ENCODE results near the gene LCA5L. TPM values are rescaled to one million over a fixed set of nuclear protein-coding genes. Genes with fewer than 3 reads are reported as not detected.

Gene LCA5L
- polyA plus RNA-seq, 1 donor (not counting 4 experiments of a cell fraction or from before 2014, with no cell fraction given), result 0.96 TPM

DNA sequence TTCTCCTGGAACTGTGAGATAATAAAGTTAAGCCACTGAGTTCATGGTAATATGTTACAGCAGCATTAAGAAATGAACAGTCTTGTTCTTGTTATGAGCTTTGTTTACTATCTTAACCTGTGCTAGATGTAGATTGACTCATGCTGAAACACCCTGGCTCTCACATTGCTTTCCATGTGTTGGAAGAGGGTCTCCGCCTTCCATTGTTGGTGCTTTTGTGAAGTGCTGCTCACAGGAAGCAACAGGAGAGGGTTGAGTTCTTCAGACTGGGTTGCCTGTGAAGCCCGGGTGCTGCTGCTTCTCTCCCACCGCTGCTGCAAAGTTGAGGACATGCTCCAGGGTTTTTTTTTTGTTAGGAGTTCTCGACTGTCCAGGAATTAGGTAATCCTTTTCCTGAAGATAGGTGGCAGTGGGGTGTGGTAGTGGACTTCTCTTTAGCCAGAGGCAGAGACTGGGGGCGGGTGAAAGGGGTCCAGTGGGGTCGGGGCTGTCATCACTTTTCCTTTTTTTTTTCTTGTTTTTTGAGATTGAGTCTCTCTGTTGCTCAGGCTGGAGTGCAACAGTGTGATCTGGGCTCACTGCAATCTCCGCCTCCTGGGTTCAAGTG lies 68.0 kb downstream of the LCA5L start:
- dilution Hi-C loops (cut with MboI; ENCODE audit: extremely low pct_ligation_motif_present, low sequenced_read_pairs), result no loop called here

DNA sequence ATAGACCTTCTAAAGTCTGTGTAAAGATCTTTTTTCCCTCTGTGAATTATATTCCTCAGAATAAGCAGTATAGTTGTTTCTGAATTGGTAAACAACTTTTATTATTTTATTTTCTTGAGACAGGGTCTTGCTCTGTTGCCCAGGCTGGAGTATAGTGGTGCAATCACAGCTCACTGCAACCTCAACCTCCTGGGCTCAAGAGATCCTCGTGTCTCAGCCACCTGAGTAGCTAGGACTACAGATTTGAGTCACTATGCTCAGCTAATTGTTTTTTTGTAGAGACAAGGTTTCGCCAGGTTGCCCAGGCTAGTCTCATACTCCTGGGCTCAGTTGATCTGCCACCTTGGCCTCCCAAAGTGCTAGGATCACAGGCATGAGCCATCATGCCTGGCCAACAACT lies 70.1 kb downstream of the LCA5L start:
- no peaks in the 10 kb centered on the region for H3K79me2 ChIP-seq (ENCODE audit: control insufficient read depth, insufficient read depth, low read length)
- H3K4me3 ChIP-seq (ENCODE audit: control insufficient read depth in 2 of 3, extremely low read depth in 1 of 3, insufficient read depth in 2 of 3, low read depth in 1 of 3, low read length in 3 of 3), result no peak overlapping the region
- no peaks in the 10 kb centered on the region for H3K9me1 ChIP-seq (ENCODE audit: control insufficient read depth, extremely low read depth, insufficient read depth, low read length)
- H3K27me3 ChIP-seq (ENCODE audit: control insufficient read depth, extremely low read depth, insufficient read depth, low read length), result no peaks in the 10 kb centered on the region
- FAIRE-seq (no peak), DNase-seq (ENCODE audit: low read depth, low spot score) (no peak)
- dilution Hi-C loops (cut with MboI; ENCODE audit: extremely low pct_ligation_motif_present, low sequenced_read_pairs), result no loop called here
- H3K4me2 ChIP-seq (ENCODE audit: control insufficient read depth, extremely low read depth, insufficient read depth, low read depth, low read length), result no peak overlapping the region
- no peak for TF ChIP-seq EZH2 (IDR thresholded peaks at IDR 0.05; ENCODE audit: low read length)
- TF ChIP-seq, protein P1, sequence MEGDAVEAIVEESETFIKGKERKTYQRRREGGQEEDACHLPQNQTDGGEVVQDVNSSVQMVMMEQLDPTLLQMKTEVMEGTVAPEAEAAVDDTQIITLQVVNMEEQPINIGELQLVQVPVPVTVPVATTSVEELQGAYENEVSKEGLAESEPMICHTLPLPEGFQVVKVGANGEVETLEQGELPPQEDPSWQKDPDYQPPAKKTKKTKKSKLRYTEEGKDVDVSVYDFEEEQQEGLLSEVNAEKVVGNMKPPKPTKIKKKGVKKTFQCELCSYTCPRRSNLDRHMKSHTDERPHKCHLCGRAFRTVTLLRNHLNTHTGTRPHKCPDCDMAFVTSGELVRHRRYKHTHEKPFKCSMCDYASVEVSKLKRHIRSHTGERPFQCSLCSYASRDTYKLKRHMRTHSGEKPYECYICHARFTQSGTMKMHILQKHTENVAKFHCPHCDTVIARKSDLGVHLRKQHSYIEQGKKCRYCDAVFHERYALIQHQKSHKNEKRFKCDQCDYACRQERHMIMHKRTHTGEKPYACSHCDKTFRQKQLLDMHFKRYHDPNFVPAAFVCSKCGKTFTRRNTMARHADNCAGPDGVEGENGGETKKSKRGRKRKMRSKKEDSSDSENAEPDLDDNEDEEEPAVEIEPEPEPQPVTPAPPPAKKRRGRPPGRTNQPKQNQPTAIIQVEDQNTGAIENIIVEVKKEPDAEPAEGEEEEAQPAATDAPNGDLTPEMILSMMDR (optimal IDR thresholded peaks at IDR 0.05 in 1 of 3, IDR thresholded peaks at IDR 0.05 in 1 of 3, conservative IDR thresholded peaks at IDR 0.05 in 1 of 3; ENCODE audit: extremely low read depth in 1 of 3, insufficient read depth in 2 of 3, low read length in 3 of 3), result no peak
- H3K9me3 ChIP-seq (ENCODE audit: control insufficient read depth, low read depth, low read length), result no peaks in the 10 kb centered on the region
- no peak overlapping the region for H3K9ac ChIP-seq (ENCODE audit: control insufficient read depth, extremely low read depth, insufficient read depth, low read length)
- no peak overlapping the region for H3K27ac ChIP-seq (ENCODE audit: control insufficient read depth, insufficient read depth, low read length)
- H2AFZ ChIP-seq (ENCODE audit: control insufficient read depth, low read length), result no peak overlapping the region
- H3K4me1 ChIP-seq (ENCODE audit: control insufficient read depth, extremely low read depth, insufficient read depth, low read length), result peaks cover 9% of the 10 kb centered on the region
- H4K20me1 ChIP-seq (ENCODE audit: control insufficient read depth, extremely low read depth, insufficient read depth, low read length), result no peaks in the 10 kb centered on the region
- H3K36me3 ChIP-seq (ENCODE audit: control insufficient read depth in 2 of 2, extremely low read depth in 1 of 2, insufficient read depth in 2 of 2, low read length in 2 of 2), result no peaks in the 10 kb centered on the region

More for the DNA sequence above, 68.0 kb downstream of the LCA5L start:
- FAIRE-seq (no peak), DNase-seq (ENCODE audit: low read depth, low spot score) (no peak)
- Histone ChIP-seq H3K27me3 (ENCODE audit: control insufficient read depth, extremely low read depth, insufficient read depth, low read length) (no peaks in the 10 kb centered on the region), H3K4me1 (ENCODE audit: control insufficient read depth, extremely low read depth, insufficient read depth, low read length) (peaks cover 17% of the 10 kb centered on the region), H3K9me3 (ENCODE audit: control insufficient read depth, low read depth, low read length) (no peaks in the 10 kb centered on the region), H2AFZ (ENCODE audit: control insufficient read depth, low read length) (peak overlapping the region; percentile 37), H3K27ac (ENCODE audit: control insufficient read depth, insufficient read depth, low read length) (no peak overlapping the region), H3K4me3 (ENCODE audit: control insufficient read depth in 2 of 3, extremely low read depth in 1 of 3, insufficient read depth in 2 of 3, low read depth in 1 of 3, low read length in 3 of 3) (no peak overlapping the region), H3K79me2 (ENCODE audit: control insufficient read depth, insufficient read depth, low read length) (peaks cover 6% of the 10 kb centered on the region), H3K9me1 (ENCODE audit: control insufficient read depth, extremely low read depth, insufficient read depth, low read length) (no peaks in the 10 kb centered on the region), H4K20me1 (ENCODE audit: control insufficient read depth, extremely low read depth, insufficient read depth, low read length) (no peaks in the 10 kb centered on the region), H3K36me3 (ENCODE audit: control insufficient read depth in 2 of 2, extremely low read depth in 1 of 2, insufficient read depth in 2 of 2, low read length in 2 of 2) (no peaks in the 10 kb centered on the region), H3K4me2 (ENCODE audit: control insufficient read depth, extremely low read depth, insufficient read depth, low read depth, low read length) (peak overlapping the region; percentile 6), H3K9ac (ENCODE audit: control insufficient read depth, extremely low read depth, insufficient read depth, low read length) (no peak overlapping the region)
- TF ChIP-seq, protein P1 (optimal IDR thresholded peaks at IDR 0.05 in 1 of 3, IDR thresholded peaks at IDR 0.05 in 1 of 3, conservative IDR thresholded peaks at IDR 0.05 in 1 of 3; ENCODE audit: extremely low read depth in 1 of 3, insufficient read depth in 2 of 3, low read length in 3 of 3), result peak in 1 of 3 experiments; percentile 25
- no peak for TF ChIP-seq EZH2 (IDR thresholded peaks at IDR 0.05; ENCODE audit: low read length)

Data from keratinocyte (primary cell).